A549 (cell line): ENCODE measurements around the gene PPM1L.

Experiments used
- CBX8 ChIP-seq: fragments of 200-600 bp; sonication (generic); IDR thresholded peaks from 2 replicates; pipeline ENCODE4 v1.6.1; 2016
- CTCF ChIP-seq: fragments of >200 bp; sonication (Bioruptor Twin); formaldehyde crosslinking; IDR thresholded peaks from 3 replicates; pipeline ENCODE4 v1.5.1; 2016
- ESRRA ChIP-seq: fragments of 150-350 bp; IDR thresholded peaks from 2 replicates; pipeline ENCODE4 v1.6.1; 2014; ENCODE audit warnings: mild to moderate bottlenecking, low read length, borderline replicate concordance
- HDAC2 ChIP-seq: fragments of 200-600 bp; sonication (generic); IDR thresholded peaks from 2 replicates; pipeline ENCODE4 v1.6.1; 2016
- POLR2A ChIP-seq: IDR thresholded peaks from 2 replicates; pipeline ENCODE4 v1.6.1; 2012; ENCODE audit warnings: mild to moderate bottlenecking, low read length
- TP53 ChIP-seq: fragments of 250-450 bp; sonication (Bioruptor Pico); IDR thresholded peaks from 2 replicates; pipeline ENCODE4 v1.5.0; 2021; ENCODE audit warnings: mild to moderate bottlenecking, moderate library complexity
- USF2 ChIP-seq: fragments of 450-650 bp; IDR thresholded peaks from 2 replicates; pipeline ENCODE4 v1.6.1; 2014; ENCODE audit warnings: antibody characterized with exemption

- TF ChIP-seq CTCF (no peak), TP53 (CRISPR knock-in tag) (no peak), HDAC2 (no peak), CBX8 (no peak), USF2 (no peak), POLR2A (no peak), ESRRA (no peak)
Measured at GRCh38 chr3:160784853-160785252, 28.8 kb downstream of the PPM1L start.
